Liver (tissue), 10 donors: ENCODE measurements around the gene PRAME. TPM values are rescaled to one million over a fixed set of nuclear protein-coding genes. Genes with fewer than 3 reads are reported as not detected.

Experiments
- DNase-seq: peaks from one replicate; pipeline ENCODE4 v3.0.0-alpha.2; 2017; ENCODE audit warnings: low spot score
- H3K27ac ChIP-seq, 2 donors: one replicate each; pipeline ENCODE4 v1.7.0; 2013; ENCODE audit warnings: inconsistent platforms in 2 of 2, low read length in 2 of 2, control low read depth in 1 of 2, low read depth in 1 of 2, mild to moderate bottlenecking in 1 of 2
- H3K27me3 ChIP-seq, 4 donors: one replicate each; pipeline versions ENCODE4 v1.6.1 to v1.7.0; 2013; ENCODE audit warnings: low read length in 3 of 4, inconsistent platforms in 1 of 4, mild to moderate bottlenecking in 1 of 4, moderate library complexity in 1 of 4; ENCODE audit not compliant: control insufficient read depth in 4 of 4, insufficient read depth in 4 of 4
- H3K36me3 ChIP-seq, 4 donors: one replicate each; pipeline versions ENCODE4 v1.6.1 to v1.7.0; 2013; ENCODE audit warnings: low read length in 3 of 4, mild to moderate bottlenecking in 3 of 4, low read depth in 1 of 4, moderate library complexity in 1 of 4; ENCODE audit not compliant: control insufficient read depth in 4 of 4, insufficient read depth in 3 of 4
- H3K4me1 ChIP-seq, 4 donors: one replicate each; pipeline versions ENCODE4 v1.6.1 to v1.7.0; 2013; ENCODE audit warnings: low read length in 3 of 4, mild to moderate bottlenecking in 3 of 4, moderate library complexity in 1 of 4; ENCODE audit not compliant: control insufficient read depth in 4 of 4, insufficient read depth in 4 of 4
- H3K4me3 ChIP-seq, 3 donors: one replicate each; pipeline versions ENCODE4 v1.6.1 to v1.7.0; 2013; ENCODE audit warnings: low read length in 3 of 3, control low read depth in 1 of 3, low read depth in 1 of 3, mild to moderate bottlenecking in 1 of 3
- H3K9ac ChIP-seq, 2 donors: one replicate each; pipeline ENCODE4 v1.7.0; 2013; ENCODE audit warnings: low read length in 2 of 2, mild to moderate bottlenecking in 2 of 2, moderate library complexity in 2 of 2, control low read depth in 1 of 2, low read depth in 1 of 2
- H3K9me3 ChIP-seq, 4 donors: one replicate each; pipeline versions ENCODE4 v1.6.1 to v1.7.0; 2013; ENCODE audit warnings: low read length in 3 of 4; ENCODE audit not compliant: control insufficient read depth in 4 of 4
- FOXA1 ChIP-seq: IDR thresholded peaks from 2 replicates; pipeline ENCODE4 v1.6.1; 2016; ENCODE audit warnings: antibody characterized with exemption
- NR2F2 ChIP-seq: IDR thresholded peaks from 2 replicates; pipeline ENCODE4 v1.6.1; 2016; ENCODE audit warnings: antibody characterized with exemption
- RAD21 ChIP-seq, 2 donors: IDR thresholded peaks; 2 replicates each; pipeline ENCODE4 v1.6.1; 2016; ENCODE audit warnings: antibody characterized with exemption in 2 of 2, mild to moderate bottlenecking in 2 of 2
- SP1 ChIP-seq: IDR thresholded peaks from 2 replicates; pipeline ENCODE4 v1.6.1; 2018; ENCODE audit warnings: antibody characterized with exemption, mild to moderate bottlenecking
- TAF1 ChIP-seq: conservative IDR thresholded peaks from 2 replicates; pipeline ENCODE4 v1.6.1; 2016; ENCODE audit warnings: antibody characterized with exemption, mild to moderate bottlenecking
- YY1 ChIP-seq: IDR thresholded peaks from 2 replicates; pipeline ENCODE4 v1.6.1; 2016; ENCODE audit warnings: antibody characterized with exemption, mild to moderate bottlenecking
- WGBS: extraction: QIAGEN DNeasy Blood & Tissue Kit; methylation state at CpG from one replicate; pipeline ENCODE4 v1.1.7; 2013; 5-methylcytosine and 5-hydroxymethylcytosine counted together
- polyA plus RNA-seq, 2 donors: library from polyadenylated mRNA; stranded (reverse) in 1 of 2; unstranded in 1 of 2; fragments of 200-250 nt in 1 of 2; fragments of >200 nt in 1 of 2; fragmentation: Nextera tagmentation in 1 of 2; extraction: Ambion mirVana in 1 of 2; gene quantifications; one replicate each; pipeline versions ENCODE4 v1.2.1 to v1.2.3, GENCODE V29; 2013 to 2015
- small RNA-seq: library from RNA; depleted of rRNA; stranded (forward); fragments of <200 nt; gene quantifications from one replicate; pipeline ENCODE3, GENCODE V24; 2014
- total RNA-seq, 2 donors: library from RNA; depleted of rRNA; stranded (reverse); fragments of >200 nt; gene quantifications; one replicate each; pipeline ENCODE4 v1.2.3, GENCODE V29; 2014
- TF ChIP-seq, protein P1 (sequence below): IDR thresholded peaks from 2 replicates; pipeline ENCODE4 v1.6.1; 2016; ENCODE audit warnings: antibody characterized with exemption
- donor health status: healthy.
- donor health status: healthy.
- donor health status: healthy.
- donor health status: healthy.
- donor health status: healthy.

Gene PRAME
- total and polyA plus RNA-seq, 4 donors, result not detected

DNA sequence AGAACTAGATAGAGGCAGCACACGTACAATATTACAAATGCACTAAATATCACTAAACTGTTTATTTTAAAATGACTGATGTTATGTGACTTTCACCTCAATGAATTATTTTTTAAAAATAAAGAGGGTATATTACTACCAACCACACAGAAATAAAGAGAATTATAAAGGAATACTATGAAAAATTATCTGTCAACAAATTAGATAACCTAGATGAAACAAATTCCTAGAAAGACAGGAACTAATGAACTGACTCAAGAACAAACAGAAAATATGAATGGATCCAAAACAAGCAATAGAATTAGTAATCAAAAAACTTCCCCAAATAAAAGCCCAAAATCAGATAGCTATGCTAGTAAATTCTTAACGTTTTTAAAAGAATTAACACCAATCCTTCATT, 60.8 kb downstream of the PRAME start:
- 81% methylated on average over 2 of the region's 2 CpGs for WGBS
- TF ChIP-seq TAF1, result no peak
- TF ChIP-seq RAD21 (IDR thresholded peaks at IDR 0.05), result no peak
- no peak for TF ChIP-seq YY1
- no peak for TF ChIP-seq NR2F2
- TF ChIP-seq SP1, result no peak
- TF ChIP-seq, protein P1, sequence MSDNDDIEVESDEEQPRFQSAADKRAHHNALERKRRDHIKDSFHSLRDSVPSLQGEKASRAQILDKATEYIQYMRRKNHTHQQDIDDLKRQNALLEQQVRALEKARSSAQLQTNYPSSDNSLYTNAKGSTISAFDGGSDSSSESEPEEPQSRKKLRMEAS, result no peak
- TF ChIP-seq FOXA1, result no peak
- Histone ChIP-seq H3K9me3 (no peaks in the 10 kb centered on the region), H3K4me1 (no peaks in the 10 kb centered on the region), H3K27me3 (no peaks in the 10 kb centered on the region), H3K9ac (no peak overlapping the region), H3K4me3 (no peak overlapping the region), H3K27ac (no peak overlapping the region), H3K36me3 (no peaks in the 10 kb centered on the region)
- no peak for DNase-seq

Small RNA genes within 50 kb of the gene (small RNA-seq; reads per million reads assigned to genes)
- gene IGLV2-34, result not detected

Other genes starting within 250 kb of the PRAME start
- under 1 TPM; 0.08 to 0.84 TPM for gene ZNF280B, start 50.5 kb downstream of the PRAME start, total RNA-seq
- gene ZNF280B, start 50.5 kb downstream of the PRAME start, polyA plus RNA-seq, result under 1 TPM; 0.03 TPM
- gene ZNF280A, start 39.0 kb downstream of the PRAME start, total RNA-seq, result not detected
- not detected for gene ZNF280A, start 39.0 kb downstream of the PRAME start, polyA plus RNA-seq
- not detected for gene GGTLC2, start 85.3 kb upstream of the PRAME start, total RNA-seq
- not detected for gene GGTLC2, start 85.3 kb upstream of the PRAME start, polyA plus RNA-seq